Smooth muscle cell (in vitro differentiated cells): ENCODE data around the gene FADS3. TPM values are rescaled to one million over a fixed set of nuclear protein-coding genes. Genes with fewer than 3 reads are reported as not detected.

Experiments used
- DNase-seq: peaks from one replicate; lab custom pipeline; 2025; ENCODE audit not compliant: unreplicated experiment; lab: John Stamatoyannopoulos, UW
- H2AFZ ChIP-seq: fragments of 200-600 bp; sonication (generic); 2 replicates; pipeline ENCODE4 v1.6.0; 2016; ENCODE audit warnings: antibody characterized with exemption, low read depth, mild to moderate bottlenecking
- H3F3A ChIP-seq: fragments of 200-600 bp; sonication (generic); 2 replicates; pipeline ENCODE4 v1.6.0; 2017; ENCODE audit warnings: antibody characterized with exemption, low read depth
- H3K27ac ChIP-seq: fragments of 200-600 bp; sonication (generic); 2 replicates; pipeline ENCODE4 v1.5.1; 2016; ENCODE audit warnings: low read depth, mild to moderate bottlenecking
- H3K27me3 ChIP-seq: fragments of 200-600 bp; sonication (generic); 2 replicates; pipeline ENCODE4 v1.6.1; 2016; ENCODE audit warnings: low read depth, mild to moderate bottlenecking
- H3K36me3 ChIP-seq: fragments of 200-600 bp; sonication (generic); 2 replicates; pipeline ENCODE4 v1.5.1; 2016; ENCODE audit warnings: low read depth
- H3K4me1 ChIP-seq: fragments of 200-600 bp; sonication (generic); 2 replicates; pipeline ENCODE4 v1.5.1; 2016; ENCODE audit warnings: low read depth
- H3K4me2 ChIP-seq: fragments of 200-600 bp; sonication (generic); 2 replicates; pipeline ENCODE4 v1.6.0; 2016; ENCODE audit warnings: mild to moderate bottlenecking
- H3K4me3 ChIP-seq: fragments of 200-600 bp; sonication (generic); 2 replicates; pipeline ENCODE4 v1.5.1; 2016; ENCODE audit warnings: mild to moderate bottlenecking
- H3K79me2 ChIP-seq: fragments of 200-600 bp; sonication (generic); 2 replicates; pipeline ENCODE4 v1.6.0; 2016; ENCODE audit warnings: low read depth, mild to moderate bottlenecking
- H3K9ac ChIP-seq: fragments of 200-600 bp; sonication (generic); 2 replicates; pipeline ENCODE4 v1.6.0; 2016; ENCODE audit warnings: low read depth
- H3K9me3 ChIP-seq: fragments of 200-600 bp; sonication (generic); replicated peaks from 2 replicates; pipeline ENCODE4 v1.5.1; 2016; ENCODE audit warnings: low read depth
- H4K20me1 ChIP-seq: fragments of 200-600 bp; sonication (generic); 2 replicates; pipeline ENCODE4 v1.6.0; 2016; ENCODE audit warnings: low read depth
- WGBS: methylation state at CpG from one replicate; pipeline ENCODE4 v1.1.7; 2016; ENCODE audit warnings: low lambda C conversion rate; 5-methylcytosine and 5-hydroxymethylcytosine counted together
- polyA plus RNA-seq: library from polyadenylated mRNA; unstranded; fragments of >200 nt; fragmentation: Nextera tagmentation; extraction: Ambion mirVana; gene quantifications from 2 replicates; pipeline ENCODE4 v1.2.1, GENCODE V29; 2016
- total RNA-seq: library from RNA; depleted of rRNA; stranded (reverse); fragments of >200 nt; gene quantifications from 2 replicates; pipeline ENCODE4 v1.2.3, GENCODE V29; 2014
- TF ChIP-seq, protein P1 (sequence below): fragments of 200-600 bp; sonication (generic); IDR thresholded peaks from 2 replicates; pipeline ENCODE4 v1.5.1; 2017; ENCODE audit warnings: borderline replicate concordance, mild to moderate bottlenecking, antibody characterized with exemption; ENCODE audit not compliant: insufficient read depth, poor library complexity, severe bottlenecking

Gene FADS3
- total and polyA plus RNA-seq, 2 experiments from 2014 or later, result 8.9 to 13.8 TPM

DNA sequence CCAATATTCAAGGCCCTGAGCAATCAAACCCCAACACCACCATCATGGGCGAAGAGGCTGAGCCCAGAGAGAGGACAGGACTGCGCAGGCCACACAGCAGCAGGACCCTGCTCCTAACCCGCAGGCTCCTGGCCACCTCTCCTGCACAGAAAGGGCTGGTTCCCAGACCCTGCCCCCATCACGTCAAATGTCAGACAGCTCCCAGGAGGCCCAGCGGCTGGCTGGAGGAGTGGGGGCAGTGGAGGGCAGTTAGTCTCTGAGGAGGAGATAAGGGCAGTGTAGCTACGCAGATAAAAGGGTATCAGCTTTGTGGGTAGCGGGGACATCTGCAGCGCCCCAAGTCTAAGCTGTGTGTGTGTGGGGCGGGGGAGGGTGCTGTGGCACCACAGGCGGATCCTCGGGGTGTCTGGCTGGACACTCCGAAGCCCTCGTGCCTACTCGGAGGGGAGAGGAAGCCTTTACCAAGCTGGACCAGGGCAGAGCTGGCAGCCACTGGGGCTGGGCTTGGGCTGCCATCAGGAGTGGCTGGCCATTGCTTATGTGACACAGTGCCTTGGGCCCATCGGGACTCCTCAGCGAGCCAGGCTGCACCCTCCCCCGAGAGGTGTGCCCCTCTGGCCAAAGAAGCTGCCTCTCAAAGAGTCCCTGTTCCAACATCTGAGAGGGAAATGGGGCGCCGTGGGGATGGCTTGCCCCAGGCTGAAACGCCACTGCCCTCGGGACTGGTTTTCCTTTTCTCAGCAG is 21.5 kb downstream of the FADS3 start:
- Histone ChIP-seq H3K36me3 (no peaks in the 10 kb centered on the region), H3K9ac (no peak overlapping the region), H2AFZ (no peak overlapping the region), H3K4me1 (peaks cover 12% of the 10 kb centered on the region), H3K27ac (no peak overlapping the region), H3K27me3 (no peaks in the 10 kb centered on the region), H3K4me2 (no peak overlapping the region), H3K9me3 (no peaks in the 10 kb centered on the region), H3F3A (peaks cover 4% of the 10 kb centered on the region), H4K20me1 (no peaks in the 10 kb centered on the region), H3K79me2 (no peaks in the 10 kb centered on the region), H3K4me3 (no peak overlapping the region)
- DNase-seq, result no peak
- TF ChIP-seq, protein P1, sequence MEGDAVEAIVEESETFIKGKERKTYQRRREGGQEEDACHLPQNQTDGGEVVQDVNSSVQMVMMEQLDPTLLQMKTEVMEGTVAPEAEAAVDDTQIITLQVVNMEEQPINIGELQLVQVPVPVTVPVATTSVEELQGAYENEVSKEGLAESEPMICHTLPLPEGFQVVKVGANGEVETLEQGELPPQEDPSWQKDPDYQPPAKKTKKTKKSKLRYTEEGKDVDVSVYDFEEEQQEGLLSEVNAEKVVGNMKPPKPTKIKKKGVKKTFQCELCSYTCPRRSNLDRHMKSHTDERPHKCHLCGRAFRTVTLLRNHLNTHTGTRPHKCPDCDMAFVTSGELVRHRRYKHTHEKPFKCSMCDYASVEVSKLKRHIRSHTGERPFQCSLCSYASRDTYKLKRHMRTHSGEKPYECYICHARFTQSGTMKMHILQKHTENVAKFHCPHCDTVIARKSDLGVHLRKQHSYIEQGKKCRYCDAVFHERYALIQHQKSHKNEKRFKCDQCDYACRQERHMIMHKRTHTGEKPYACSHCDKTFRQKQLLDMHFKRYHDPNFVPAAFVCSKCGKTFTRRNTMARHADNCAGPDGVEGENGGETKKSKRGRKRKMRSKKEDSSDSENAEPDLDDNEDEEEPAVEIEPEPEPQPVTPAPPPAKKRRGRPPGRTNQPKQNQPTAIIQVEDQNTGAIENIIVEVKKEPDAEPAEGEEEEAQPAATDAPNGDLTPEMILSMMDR, result no peak
- WGBS, result 65% methylated on average over 21 of the region's 21 CpGs

DNA sequence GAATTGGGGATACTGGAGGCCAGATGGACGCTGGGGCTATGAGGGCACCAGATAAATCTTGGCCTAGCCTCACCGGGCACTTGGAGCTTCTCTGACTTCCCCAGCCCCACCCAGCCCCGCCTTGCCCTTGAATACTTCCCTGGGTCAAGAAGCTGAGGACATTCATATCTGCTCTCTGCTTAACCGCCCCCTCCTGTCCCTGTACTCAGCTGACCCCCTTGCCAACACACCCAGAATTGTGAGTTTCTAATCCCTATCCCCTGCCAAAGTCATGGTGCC is 22.0 kb downstream of the FADS3 start:
- Histone ChIP-seq H3K9me3 (no peaks in the 10 kb centered on the region), H3K4me3 (no peak overlapping the region), H3K4me2 (no peak overlapping the region), H3K79me2 (no peaks in the 10 kb centered on the region), H3K27ac (no peak overlapping the region), H3K9ac (no peak overlapping the region), H3K27me3 (no peaks in the 10 kb centered on the region), H2AFZ (no peak overlapping the region), H4K20me1 (no peaks in the 10 kb centered on the region), H3F3A (peaks cover 8% of the 10 kb centered on the region), H3K36me3 (no peaks in the 10 kb centered on the region), H3K4me1 (peaks cover 12% of the 10 kb centered on the region)
- no peak for DNase-seq
- TF ChIP-seq, protein P1, result no peak
- WGBS, result 92% methylated on average over 3 of the region's 4 CpGs

DNA sequence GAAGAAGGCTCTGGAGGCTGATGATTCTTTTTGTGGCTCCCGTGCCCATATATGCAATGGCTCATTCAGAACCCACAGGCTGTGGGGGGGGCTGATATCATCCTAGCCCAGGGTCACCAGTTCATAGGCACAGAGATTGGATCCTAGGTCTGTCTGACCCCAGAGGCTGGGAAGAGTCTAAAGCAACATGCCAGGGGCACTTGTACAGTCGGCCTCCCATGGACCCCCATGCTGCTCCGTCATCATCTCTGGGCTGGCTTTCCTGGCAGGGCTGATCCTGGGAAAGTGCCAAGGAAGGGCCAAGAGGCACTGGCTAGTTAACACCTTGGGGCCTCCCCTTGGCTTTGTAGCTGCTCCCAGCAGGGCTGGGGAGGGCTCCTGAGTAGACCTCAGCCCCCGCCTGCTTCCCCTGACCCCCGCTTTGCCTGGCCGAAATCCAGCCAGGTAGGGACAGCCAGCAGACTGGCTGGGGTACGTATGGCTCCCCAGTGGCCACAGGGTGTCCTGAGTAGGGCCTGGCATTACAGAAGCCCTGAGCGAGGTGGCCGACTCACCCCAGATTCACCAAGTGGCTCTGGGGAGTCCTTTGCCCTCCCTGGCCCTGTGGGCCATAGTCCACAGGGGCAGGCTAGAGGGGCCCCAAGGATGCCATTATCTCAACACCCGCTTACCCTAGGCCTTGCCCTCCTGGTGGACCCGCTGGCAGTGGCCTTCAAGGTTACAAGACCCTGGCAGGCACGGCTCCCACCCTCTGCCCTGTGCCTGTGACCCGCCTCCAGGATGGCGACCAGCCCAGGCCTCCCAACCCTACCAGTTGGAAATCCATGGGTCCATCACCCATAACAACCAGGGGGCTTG is 22.5 kb downstream of the FADS3 start:
- H3K9me3 ChIP-seq, result no peaks in the 10 kb centered on the region
- no peaks in the 10 kb centered on the region for H3K79me2 ChIP-seq
- no peaks in the 10 kb centered on the region for H4K20me1 ChIP-seq
- TF ChIP-seq, protein P1, result no peak
- H3K4me3 ChIP-seq, result no peak overlapping the region
- no peak overlapping the region for H3K27ac ChIP-seq
- no peak overlapping the region for H3K9ac ChIP-seq
- no peak overlapping the region for H2AFZ ChIP-seq
- no peak for DNase-seq
- H3K4me1 ChIP-seq, result peaks cover 12% of the 10 kb centered on the region
- no peaks in the 10 kb centered on the region for H3K27me3 ChIP-seq
- H3F3A ChIP-seq, result peaks cover 10% of the 10 kb centered on the region
- H3K36me3 ChIP-seq, result no peaks in the 10 kb centered on the region
- H3K4me2 ChIP-seq, result no peak overlapping the region
- WGBS, result 90% methylated on average over 14 of the region's 14 CpGs
